Measurements from ENCODE around the gene NCDN. TPM values are rescaled to one million over a fixed set of nuclear protein-coding genes. Genes with fewer than 3 reads are reported as not detected.
A peak's percentile ranks its signal among the peaks of the same experiment; 100 is the strongest.

The NCDN gene
- total and polyA plus RNA-seq, 2 of the 8 experiments (the other 6 are each of a cell fraction or from before 2014, with no cell fraction given), result 26.2 to 35.4 TPM

DNA sequence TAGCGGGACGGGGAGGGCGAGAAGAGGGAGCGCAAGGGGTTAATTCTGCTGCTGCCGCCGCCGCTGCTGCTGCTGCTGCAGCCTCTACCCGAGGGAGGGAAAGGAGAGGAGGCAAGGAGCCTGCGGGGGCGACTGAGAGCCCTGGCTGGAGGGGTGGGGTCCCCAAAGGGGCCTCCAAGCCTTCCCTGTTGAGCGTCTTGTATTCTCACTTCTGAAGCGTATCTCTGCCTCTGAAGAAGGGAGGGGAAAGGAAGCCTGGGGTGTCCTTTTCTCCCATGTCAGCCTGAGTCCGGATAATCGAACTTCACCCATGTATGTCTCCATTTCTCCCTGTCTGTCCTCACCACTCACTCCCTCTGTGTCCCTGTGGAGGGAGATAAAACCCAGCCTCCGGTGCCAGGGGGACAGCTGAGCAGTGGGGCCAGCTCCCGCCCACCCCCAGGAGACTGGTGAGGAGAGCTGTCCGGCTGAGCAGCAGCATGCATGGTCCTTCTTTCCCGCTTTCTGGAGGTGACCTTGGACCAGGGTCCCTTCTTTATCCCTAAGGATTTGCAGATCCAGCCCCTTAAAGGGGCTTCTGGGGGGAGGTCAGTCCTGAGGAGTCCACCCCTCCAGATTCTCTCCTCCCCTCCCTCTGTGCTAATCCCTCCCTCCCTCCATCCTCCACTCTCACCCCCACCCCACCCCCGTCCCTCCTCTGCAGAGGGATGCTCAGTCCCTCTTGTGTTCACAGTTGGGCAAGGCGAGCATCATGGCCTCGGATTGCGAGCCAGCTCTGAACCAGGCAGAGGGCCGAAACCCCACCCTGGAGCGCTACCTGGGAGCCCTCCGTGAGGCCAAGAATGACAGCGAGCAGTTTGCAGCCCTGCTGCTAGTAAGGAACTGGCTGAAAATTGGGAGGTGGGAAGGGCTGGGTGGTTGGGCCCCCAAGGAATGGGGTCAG lies 1.0 kb downstream of the NCDN start:
- TF ChIP-seq RAD21 (IDR thresholded peaks at IDR 0.05 in 1 of 2, conservative IDR thresholded peaks at IDR 0.05 in 1 of 2; ENCODE audit: low read depth in 2 of 2, low read length in 2 of 2) (peak in 1 of 2 experiments; percentile 15; a peak in 1 of 4 replicates), CTBP2 (IDR thresholded peaks at IDR 0.05; ENCODE audit: borderline replicate concordance, insufficient read depth, insufficient read length, low read length) (no peak), JUN (IDR thresholded peaks at IDR 0.05; ENCODE audit: low read depth, low read length) (no peak), MAFK (IDR thresholded peaks at IDR 0.05; ENCODE audit: low read depth, low read length) (no peak), RFX5 (IDR thresholded peaks at IDR 0.05; ENCODE audit: borderline replicate concordance, low read depth, low read length) (no peak), YY1 (IDR thresholded peaks at IDR 0.05; ENCODE audit: low read depth, low read length) (no peak), ASH2L (IDR thresholded peaks at IDR 0.05; ENCODE audit: low read length) (no peak), ZNF274 (IDR thresholded peaks at IDR 0.05; ENCODE audit: borderline replicate concordance, extremely low read depth, low read length) (no peak)
- Histone ChIP-seq H3K4me3 (ENCODE audit: extremely low read depth in 1 of 4, insufficient read depth in 2 of 4, low read depth in 3 of 4, low read length in 4 of 4) (peak overlapping the region; percentile 72 to 91 (median 80)), H3K4me1 (replicated peaks in 1 of 4; ENCODE audit: control insufficient read depth in 3 of 4, insufficient read depth in 4 of 4, low read length in 3 of 4) (peaks cover 7 to 20% (median 13%) of the 10 kb centered on the region in 4 experiments; a peak in 6 of 7 replicates), H3K79me1 (ENCODE audit: low read depth, low read length) (peaks cover 3% of the 10 kb centered on the region), H3K27me3 (replicated peaks in 1 of 4; ENCODE audit: control insufficient read depth in 3 of 4, extremely low read depth in 1 of 4, insufficient read depth in 3 of 4, low read length in 3 of 4) (no peaks in the 10 kb centered on the region), H2BK20ac (ENCODE audit: low read length) (no peak overlapping the region), H2AK5ac (ENCODE audit: low read depth, low read length) (no peak overlapping the region; the same call in 1 of the 2 replicates), H3K27ac (ENCODE audit: low read depth, low read length) (no peak overlapping the region), H3K4ac (replicated peaks; ENCODE audit: insufficient read length, low read depth, low read length) (no peak overlapping the region), H3K56ac (replicated peaks; ENCODE audit: insufficient read length, low read depth, low read length) (no peak overlapping the region), H3K9me3 (ENCODE audit: insufficient read depth in 2 of 2, low read depth in 1 of 2, low read length in 1 of 2) (no peaks in the 10 kb centered on the region), H4K8ac (ENCODE audit: extremely low read depth, insufficient read depth, low read length) (peak overlapping the region; percentile 68), H4K20me1 (replicated peaks in 1 of 2; ENCODE audit: control insufficient read depth in 1 of 2, insufficient read depth in 2 of 2, low read length in 2 of 2) (peaks cover 0 to 12% of the 10 kb centered on the region in 2 experiments), H3K79me2 (ENCODE audit: control insufficient read depth in 1 of 2, insufficient read depth in 2 of 2, low read length in 2 of 2) (peaks cover 4 to 32% of the 10 kb centered on the region in 2 experiments; a peak in 3 of 4 replicates), H3K14ac (ENCODE audit: insufficient read length) (no peak overlapping the region), H2AFZ (ENCODE audit: low read length) (no peak overlapping the region; the same call in 1 of the 2 replicates), H3K36me3 (ENCODE audit: control insufficient read depth in 2 of 4, insufficient read depth in 4 of 4, low read length in 3 of 4) (peaks cover 7 to 31% (median 14%) of the 10 kb centered on the region in 4 experiments; a peak in 6 of 8 replicates), H2BK15ac (ENCODE audit: low read length) (no peak overlapping the region), H3K4me2 (ENCODE audit: insufficient read depth in 1 of 2, low read depth in 2 of 2, low read length in 2 of 2) (peak overlapping the region; percentile 85 to 92), H2BK12ac (ENCODE audit: low read depth, low read length) (0 out of 2 replicates have a peak overlapping the region, but pooled peaks have one; percentile 60), H3K23me2 (ENCODE audit: low read depth, low read length) (peaks cover 7% of the 10 kb centered on the region; the same call in 1 of the 2 replicates), H2BK120ac (replicated peaks; ENCODE audit: low read depth, low read length) (no peak overlapping the region), H4K91ac (replicated peaks; ENCODE audit: insufficient read length, low read length) (peak overlapping the region; percentile 89), H3K9ac (replicated peaks in 1 of 4; ENCODE audit: extremely low read depth in 1 of 4, low read depth in 3 of 4, low read length in 3 of 4) (peak overlapping the region in 3 of 4 experiments; percentile 8 to 52 (median 31); a peak in 4 of 7 replicates), H2BK5ac (ENCODE audit: low read depth, low read length) (0 out of 2 replicates have a peak overlapping the region, but pooled peaks have one; percentile 44), H3K23ac (ENCODE audit: insufficient read length) (no peak overlapping the region), H4K5ac (ENCODE audit: insufficient read length, low read depth, low read length) (no peak overlapping the region), H3K18ac (ENCODE audit: extremely low read depth, low read length) (no peak overlapping the region)
- CTCF ChIA-PET (ENCODE audit: partially characterized antibody), result interaction anchor here (1.2 to 7.6 kb wide), 5 partner anchors 14 to 166 kb away, joined by 3 to 72 read pairs (median 4); partner anchors contain the start of gene TFAP2E
- POLR2A ChIA-PET (ENCODE audit: partially characterized antibody), result interaction anchor here (0.8 to 1.4 kb wide), 3 partner anchors 13 to 210 kb away, joined by 3 to 4 read pairs (median 3); no protein-coding TSS in a partner anchor
- no peak for FAIRE-seq
- WGBS, 2 experiments (ENCODE audit: extremely low coverage in 1 of 2, insufficient coverage in 1 of 2, insufficient read length in 1 of 2, insufficient replicate concordance in 2 of 2, low coverage in 1 of 2, low lambda C conversion rate in 2 of 2, missing lambda C conversion rate in 1 of 2), result 37% methylated on average over 21 of the region's 26 CpGs; no CpG with 5 or more reads in 1 of the 2 experiments
- DNase-seq (ENCODE audit: low read depth in 1 of 2, low spot score in 2 of 2), result no peak

All from H1 (cell line).